Brain microvascular endothelial cell (primary cell): Measurements from ENCODE around the gene GNAS-AS1.
A peak's percentile ranks its signal among the peaks of the same experiment; 100 is the strongest.

Experiments used
- DNase-seq: peaks from one replicate; pipeline ENCODE4 v3.0.0-alpha.2; 2020
- H3K27ac ChIP-seq: fragments of 250-450 bp; sonication (Bioruptor Pico); 2 replicates; pipeline ENCODE4 v1.5.1; 2020; ENCODE audit warnings: mild to moderate bottlenecking, moderate library complexity
- H3K27me3 ChIP-seq: fragments of 250-450 bp; sonication (Bioruptor Pico); replicated peaks from 2 replicates; pipeline ENCODE4 v1.5.1; 2020; ENCODE audit warnings: mild to moderate bottlenecking
- H3K36me3 ChIP-seq: fragments of 250-450 bp; sonication (Bioruptor Pico); replicated peaks from 2 replicates; pipeline ENCODE4 v1.5.1; 2020; ENCODE audit warnings: mild to moderate bottlenecking
- H3K4me3 ChIP-seq: 2 replicates; pipeline ENCODE4 v1.5.1; 2011; ENCODE audit warnings: low read depth, mild to moderate bottlenecking, control low read depth, low read length, moderate library complexity
- CTCF ChIP-seq: IDR thresholded peaks from 2 replicates; pipeline ENCODE4 v1.5.1; 2011; ENCODE audit warnings: low read depth, mild to moderate bottlenecking, moderate library complexity, low read length, control low read depth, inconsistent platforms; ENCODE audit errors: missing control alignments
- in situ Hi-C: cut with HindIII; loops from 2 replicates; pipeline ENCODE4 v1.10.0; 2017; ENCODE audit warnings: low sequenced_read_pairs, low pct_ligation_motif_present

Gene GNAS-AS1

GRCh38 chr20:58892141-58892931, 41.6 kb upstream of the GNAS-AS1 start:
- in situ Hi-C loops, result no loop called here
- no peak for TF ChIP-seq CTCF
- no peaks in the 10 kb centered on the region for H3K27me3 ChIP-seq
- no peaks in the 10 kb centered on the region for H3K36me3 ChIP-seq
- H3K27ac ChIP-seq, result peak overlapping the region; percentile 81
- peak overlapping the region; percentile 74 for H3K4me3 ChIP-seq
- DNase-seq, result peak; percentile 34

GRCh38 chr20:58891718-58892140, 41.0 kb upstream of the GNAS-AS1 start:
- no peak for TF ChIP-seq CTCF
- in situ Hi-C loops, result no loop called here
- H3K27me3 ChIP-seq, result no peaks in the 10 kb centered on the region
- no peaks in the 10 kb centered on the region for H3K36me3 ChIP-seq
- DNase-seq, result no peak
- H3K27ac ChIP-seq, result peak overlapping the region; percentile 81
- H3K4me3 ChIP-seq, result peak overlapping the region; percentile 74

- Histone ChIP-seq H3K36me3 (no peaks in the 10 kb centered on the region), H3K4me3 (peak overlapping the region; percentile 74), H3K27ac (peak overlapping the region; percentile 81), H3K27me3 (no peaks in the 10 kb centered on the region)
- in situ Hi-C loops, result no loop called here
- peak; percentile 35 for DNase-seq
- no peak for TF ChIP-seq CTCF
Measured at GRCh38 chr20:58891086-58891717, 40.5 kb upstream of the GNAS-AS1 start.

DNA sequence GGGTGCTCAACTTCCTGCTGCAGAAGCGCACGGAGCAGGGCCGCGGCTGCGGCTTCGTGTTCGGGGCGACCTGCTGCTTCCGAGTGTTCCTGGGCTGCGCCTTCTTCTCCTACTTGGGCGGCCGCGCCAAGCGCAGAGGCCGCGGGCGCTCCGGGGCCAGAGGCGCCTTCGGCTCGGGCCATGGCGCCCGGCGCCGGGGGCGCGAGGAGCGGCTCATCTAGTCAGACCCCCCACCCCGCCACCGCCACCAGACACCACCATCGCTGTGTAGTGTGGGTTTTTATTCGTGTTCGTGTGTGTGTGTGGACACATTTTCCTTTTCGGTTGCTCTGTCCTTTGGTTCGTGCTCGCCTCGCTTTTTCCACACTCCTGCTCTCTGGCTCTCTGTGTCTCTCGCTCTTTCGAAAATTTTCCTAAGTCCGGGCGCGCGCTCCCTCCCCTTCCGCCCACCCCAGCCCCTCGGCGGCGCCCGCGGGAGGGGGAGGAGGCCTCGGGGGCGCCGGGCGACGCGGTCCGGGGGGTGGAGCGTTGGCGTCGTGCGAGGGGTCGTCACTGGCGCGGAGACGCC, 39.9 kb upstream of the GNAS-AS1 start:
- Histone ChIP-seq H3K4me3 (peak overlapping the region; percentile 56), H3K27me3 (no peaks in the 10 kb centered on the region), H3K27ac (peak overlapping the region; percentile 76), H3K36me3 (no peaks in the 10 kb centered on the region)
- in situ Hi-C loops, result no loop called here
- DNase-seq, result peak; percentile 56
- no peak for TF ChIP-seq CTCF

- no peak overlapping the region for H3K27ac ChIP-seq
- in situ Hi-C loops, result no loop called here
- H3K27me3 ChIP-seq, result no peaks in the 10 kb centered on the region
- H3K4me3 ChIP-seq, result peak overlapping the region; percentile 56
- no peaks in the 10 kb centered on the region for H3K36me3 ChIP-seq
- no peak for DNase-seq
- TF ChIP-seq CTCF, result no peak
Measured at GRCh38 chr20:58889798-58890517, 39.3 kb upstream of the GNAS-AS1 start.
